Aorta (tissue), 5 donors: Measurements from ENCODE around the gene ALDOB. TPM values are rescaled to one million over a fixed set of nuclear protein-coding genes. Genes with fewer than 3 reads are reported as not detected.

Source experiments
- ATAC-seq: fragments of 200-7000 bp; cut with Tn5 transposase; one replicate; pipeline ENCODE4 v1.9.1; 2022; ENCODE audit warnings: moderate library complexity; ENCODE audit not compliant: low FRiP score
- DNase-seq, 2 donors: peaks; one replicate each; pipeline ENCODE4 v3.0.0-alpha.2; 2020
- H3K27ac ChIP-seq, 2 donors: one replicate each; pipeline ENCODE4 v1.5.1; 2013; ENCODE audit warnings: low read length in 2 of 2, mild to moderate bottlenecking in 2 of 2, moderate library complexity in 2 of 2, control low read depth in 1 of 2, inconsistent platforms in 1 of 2, low read depth in 1 of 2
- H3K27me3 ChIP-seq, 2 donors: one replicate each; pipeline ENCODE4 v1.6.1; 2013; ENCODE audit warnings: control low read depth in 1 of 2, low read length in 1 of 2, mild to moderate bottlenecking in 1 of 2, moderate library complexity in 1 of 2; ENCODE audit not compliant: insufficient read depth in 2 of 2, control insufficient read depth in 1 of 2
- H3K36me3 ChIP-seq, 2 donors: one replicate each; pipeline ENCODE4 v1.6.1; 2013; ENCODE audit warnings: control low read depth in 1 of 2, low read length in 1 of 2, mild to moderate bottlenecking in 1 of 2; ENCODE audit not compliant: insufficient read depth in 2 of 2, control insufficient read depth in 1 of 2
- H3K4me1 ChIP-seq, 2 donors: one replicate each; pipeline ENCODE4 v1.6.1; 2013; ENCODE audit warnings: low read length in 2 of 2, control low read depth in 1 of 2, mild to moderate bottlenecking in 1 of 2, moderate library complexity in 1 of 2; ENCODE audit not compliant: insufficient read depth in 2 of 2, control insufficient read depth in 1 of 2
- H3K4me3 ChIP-seq, 2 donors: one replicate each; pipeline ENCODE4 v1.5.1; 2013; ENCODE audit warnings: low read length in 2 of 2, control low read depth in 1 of 2, mild to moderate bottlenecking in 1 of 2
- H3K9me3 ChIP-seq: one replicate; pipeline ENCODE4 v1.6.1; 2013; ENCODE audit warnings: mild to moderate bottlenecking, low read length; ENCODE audit not compliant: control insufficient read depth
- WGBS, 2 donors: extraction: QIAGEN DNeasy Blood & Tissue Kit; methylation state at CpG; one replicate each; pipeline ENCODE4 v1.1.7; 2013; 5-methylcytosine and 5-hydroxymethylcytosine counted together
- intact Hi-C, 2 donors: fragments of 100-400 bp; cut with DNase I; formaldehyde crosslinking; loops; one replicate each; pipeline versions ENCODE4 v1.14.2 to v1.15.0; 2022
- polyA plus RNA-seq, 2 donors: library from polyadenylated mRNA; stranded (reverse); fragments of 200-250 nt; gene quantifications; one replicate each; pipeline ENCODE4 v1.2.3, GENCODE V29; 2013
- total RNA-seq, 2 donors: library from RNA; stranded (reverse); fragmentation: NEBNext Ultra II Directional; extraction: Animal tissue kit (Norgen Biotek cat#: 25700); gene quantifications; one replicate each; pipeline ENCODE4 v1.2.1, GENCODE V29; 2021
- donor health status: healthy with polysubstance abuse.
- donor health status: Bipolar disorder and iron deficiency.
- donor health status: DM: no; HTN: no; CAD: no.
- donor health status: DM: no; HTN: no; CAD: no.
- donor health status: DM: yes; HTN: yes; CAD: no.

Gene ALDOB
- total and polyA plus RNA-seq, 4 donors, result 1.3 to 1,178 TPM; not detected in 2

DNA sequence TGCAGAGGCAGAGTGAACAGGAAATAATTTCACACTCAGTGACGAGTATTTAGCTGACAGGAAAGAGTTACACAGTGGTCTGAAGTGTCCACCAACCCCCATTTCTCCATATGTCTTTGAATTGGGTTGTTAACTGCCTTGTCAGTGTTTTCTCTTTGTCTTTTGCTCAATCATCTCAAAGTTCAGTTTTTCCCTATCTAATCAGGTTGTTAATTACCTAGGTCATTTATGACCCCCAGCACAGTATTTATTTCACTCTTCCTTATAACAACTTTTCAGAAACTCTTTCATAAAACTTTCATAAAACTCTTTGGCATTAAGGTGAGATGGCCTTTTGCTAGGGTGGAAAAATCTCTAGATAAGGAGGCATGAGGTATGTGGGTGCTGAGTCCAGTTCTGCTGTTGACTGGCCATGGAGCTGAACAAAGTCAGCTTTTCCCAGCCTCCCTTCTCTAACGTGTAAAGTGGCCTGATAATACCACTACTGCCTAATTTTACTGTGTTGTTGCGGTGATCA, 5.2 kb upstream of the ALDOB start:
- H3K9me3 ChIP-seq, result peaks cover 1% of the 10 kb centered on the region
- ATAC-seq, result no peak
- 55 to 56% methylated on average over 3 of the region's 3 CpGs for WGBS, 2 donors
- H3K27ac ChIP-seq, result no peak overlapping the region
- no peaks in the 10 kb centered on the region for H3K36me3 ChIP-seq
- H3K4me1 ChIP-seq, result no peaks in the 10 kb centered on the region
- no peak overlapping the region for H3K4me3 ChIP-seq
- no peak for DNase-seq
- intact Hi-C loops, result no loop called here
- peaks cover 0 to 4% of the 10 kb centered on the region in 2 donors for H3K27me3 ChIP-seq

DNA sequence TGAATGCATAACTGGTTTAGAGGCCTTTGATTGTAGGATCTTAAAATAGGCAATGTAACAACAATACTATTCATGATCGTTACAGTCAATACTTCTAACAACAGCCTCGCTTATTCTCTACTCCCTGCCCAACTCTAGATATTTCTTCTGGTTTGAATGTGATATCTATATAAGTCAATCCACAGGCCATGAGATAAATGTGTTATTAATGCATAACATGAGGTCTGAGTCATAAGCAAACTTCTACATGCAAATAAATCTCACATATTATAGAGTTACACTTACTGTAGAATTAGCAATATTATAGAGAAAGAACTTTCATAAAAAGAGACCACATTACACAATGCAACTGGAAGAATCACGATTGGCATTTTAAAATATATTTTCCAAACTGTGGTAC, 2.9 kb upstream of the ALDOB start:
- H3K36me3 ChIP-seq, result no peaks in the 10 kb centered on the region
- DNase-seq, result no peak
- peaks cover 1% of the 10 kb centered on the region for H3K9me3 ChIP-seq
- H3K4me1 ChIP-seq, result no peaks in the 10 kb centered on the region
- intact Hi-C loops, result no loop called here
- WGBS, 2 donors, result 73 to 74% methylated on average over 3 of the region's 3 CpGs
- no peak overlapping the region for H3K27ac ChIP-seq
- no peak overlapping the region for H3K4me3 ChIP-seq
- no peak for ATAC-seq
- peaks cover 0 to 5% of the 10 kb centered on the region in 2 donors for H3K27me3 ChIP-seq

DNA sequence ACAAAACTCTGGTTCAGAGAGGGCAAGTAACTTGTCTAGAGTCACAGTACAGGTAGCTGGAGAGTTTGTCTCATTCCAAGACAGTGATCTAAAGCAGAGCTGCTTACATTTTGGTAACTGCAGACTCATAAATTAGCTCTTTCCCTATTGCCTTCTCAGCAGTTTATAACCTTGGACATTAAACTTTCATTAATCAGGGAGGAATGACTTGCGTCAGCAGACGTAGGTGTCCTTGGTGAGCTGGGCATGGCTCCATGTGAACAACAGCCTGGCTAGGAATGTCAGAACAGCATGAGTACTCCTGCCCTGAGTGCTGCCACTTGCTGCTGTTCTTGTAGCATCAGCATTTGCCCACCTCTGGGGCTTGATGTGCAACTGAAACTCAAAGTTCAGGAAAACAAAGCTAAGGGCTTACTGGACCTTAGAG, 2.2 kb upstream of the ALDOB start:
- Histone ChIP-seq H3K9me3 (no peaks in the 10 kb centered on the region), H3K27ac (no peak overlapping the region), H3K4me3 (no peak overlapping the region), H3K4me1 (no peaks in the 10 kb centered on the region), H3K36me3 (no peaks in the 10 kb centered on the region), H3K27me3 (peaks cover 0 to 4% of the 10 kb centered on the region in 2 donors)
- intact Hi-C loops, result no loop called here
- 38 to 45% methylated on average over 2 of the region's 2 CpGs for WGBS, 2 donors
- no peak for DNase-seq
- no peak for ATAC-seq

DNA sequence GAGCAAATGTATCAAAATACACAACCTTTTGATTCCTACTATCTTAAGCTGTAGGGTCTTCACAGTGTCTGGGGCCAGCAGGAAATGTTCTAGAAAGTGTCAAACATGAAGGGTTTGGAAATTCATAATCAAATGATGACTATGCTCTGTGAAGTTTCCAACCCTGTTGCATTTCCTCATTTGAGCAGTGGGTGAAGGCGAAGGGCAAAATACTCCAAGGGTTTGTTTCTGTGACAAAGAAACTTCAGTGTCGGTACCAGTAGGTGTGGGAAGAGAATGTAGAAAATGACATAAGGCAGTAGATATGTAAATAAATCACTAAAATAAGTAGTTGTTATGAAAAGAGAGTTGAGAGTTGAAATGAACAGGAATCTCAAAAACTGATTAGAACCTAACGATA, 576 bp downstream of the ALDOB start:
- Histone ChIP-seq H3K9me3 (no peaks in the 10 kb centered on the region), H3K4me1 (no peaks in the 10 kb centered on the region), H3K36me3 (no peaks in the 10 kb centered on the region), H3K27ac (no peak overlapping the region), H3K27me3 (peaks cover 0 to 4% of the 10 kb centered on the region in 2 donors), H3K4me3 (no peak overlapping the region)
- intact Hi-C loops, result no loop called here
- ATAC-seq, result no peak
- no peak for DNase-seq
- WGBS, 2 donors, result 51 to 57% methylated on average over 3 of the region's 3 CpGs

DNA sequence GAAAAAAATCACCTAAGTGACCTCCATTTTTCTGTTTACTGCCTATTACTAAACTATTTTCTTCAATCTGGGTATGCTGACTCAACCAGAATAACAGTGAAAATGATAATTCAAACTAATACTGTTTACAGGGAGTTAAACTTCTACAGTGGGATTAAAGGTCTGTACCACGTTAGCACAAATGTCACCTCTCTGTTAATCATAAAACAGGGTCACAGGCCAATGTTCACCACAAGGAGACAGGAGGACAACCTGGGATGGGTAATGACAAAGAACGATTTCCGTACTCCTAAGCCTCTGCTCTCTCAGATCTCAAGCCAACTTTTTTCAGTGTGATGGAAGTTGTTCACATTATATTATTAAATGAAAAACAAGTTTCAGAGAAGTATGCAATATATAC, 2.3 kb downstream of the ALDOB start:
- H3K27me3 ChIP-seq, result peaks cover 0 to 4% of the 10 kb centered on the region in 2 donors
- H3K27ac ChIP-seq, result no peak overlapping the region
- no peak overlapping the region for H3K4me3 ChIP-seq
- DNase-seq (no peak), ATAC-seq (no peak)
- H3K4me1 ChIP-seq, result no peaks in the 10 kb centered on the region
- intact Hi-C loops, result no loop called here
- H3K36me3 ChIP-seq, result no peaks in the 10 kb centered on the region
- 66 to 68% methylated on average over 3 of the region's 3 CpGs for WGBS, 2 donors
- no peaks in the 10 kb centered on the region for H3K9me3 ChIP-seq

DNA sequence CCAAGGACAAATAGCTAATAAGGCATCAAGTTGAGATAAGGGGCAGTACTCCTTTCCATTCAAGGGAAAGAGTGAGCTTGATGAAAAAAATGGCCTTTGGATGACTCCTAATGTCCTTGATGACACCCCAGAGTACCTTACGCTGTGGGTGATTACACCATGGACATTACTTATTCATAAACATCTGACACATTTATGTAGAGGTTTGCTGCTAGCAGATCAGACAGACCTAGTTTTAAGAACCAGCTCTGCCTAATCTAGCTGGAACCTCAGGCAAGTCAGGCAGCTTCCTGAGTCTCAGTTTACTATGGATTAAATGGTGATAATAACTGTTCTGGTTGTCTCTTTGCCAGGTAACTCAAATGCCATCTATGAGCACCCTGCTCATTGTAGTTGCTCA, 2.8 kb downstream of the ALDOB start:
- H3K9me3 ChIP-seq, result no peaks in the 10 kb centered on the region

DNA sequence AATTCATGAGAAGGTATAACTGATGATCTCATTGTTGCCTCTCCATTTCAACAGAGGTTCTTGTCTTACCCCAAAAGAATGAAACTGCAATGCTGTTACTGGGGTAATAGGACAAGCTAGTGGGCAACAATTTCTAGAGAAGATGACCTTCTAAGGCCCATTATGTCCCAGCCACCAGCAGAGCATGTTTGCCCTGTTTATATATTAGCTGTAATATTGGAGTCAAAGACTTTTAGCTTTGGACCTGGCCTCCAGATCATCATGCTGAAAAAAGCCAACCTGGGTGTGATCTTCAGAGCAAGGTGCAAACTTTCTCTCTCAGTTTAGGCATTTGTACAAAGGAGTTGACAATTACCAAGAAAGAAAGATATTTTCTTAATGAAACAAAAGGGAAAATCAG, 3.4 kb downstream of the ALDOB start:
- ATAC-seq (no peak), DNase-seq (no peak)
- Histone ChIP-seq H3K4me3 (no peak overlapping the region), H3K36me3 (no peaks in the 10 kb centered on the region), H3K4me1 (no peaks in the 10 kb centered on the region), H3K27me3 (peaks cover 0 to 2% of the 10 kb centered on the region in 2 donors), H3K9me3 (no peaks in the 10 kb centered on the region), H3K27ac (no peak overlapping the region)
- intact Hi-C loops, result no loop called here

More for the DNA sequence above, 2.8 kb downstream of the ALDOB start:
- intact Hi-C loops, result no loop called here
- DNase-seq, result no peak
- Histone ChIP-seq H3K27me3 (peaks cover 0 to 4% of the 10 kb centered on the region in 2 donors), H3K4me1 (no peaks in the 10 kb centered on the region), H3K4me3 (no peak overlapping the region), H3K27ac (no peak overlapping the region), H3K36me3 (no peaks in the 10 kb centered on the region)
- ATAC-seq, result no peak
- 82 to 89% methylated on average over 1 of the region's 1 CpG for WGBS, 2 donors

DNA sequence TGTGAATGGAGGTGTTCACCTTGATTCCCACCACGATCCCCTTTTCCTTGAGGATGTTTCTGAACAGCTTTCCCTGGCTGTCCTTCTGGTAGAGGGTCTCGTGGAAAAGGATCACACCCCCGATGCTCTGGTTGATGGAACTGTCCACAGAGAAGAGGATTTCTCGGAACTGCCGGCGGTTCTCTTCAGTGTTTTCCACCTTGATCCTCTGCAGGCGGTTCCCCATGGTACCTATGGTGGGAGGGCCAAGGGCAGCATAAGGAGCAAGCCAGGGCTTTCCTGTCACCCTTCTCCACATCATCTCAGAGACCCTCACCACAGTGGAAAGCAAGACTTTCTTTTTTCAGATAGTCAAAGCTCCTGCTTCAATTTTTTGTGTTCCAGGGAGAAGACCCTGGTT, 5.8 kb downstream of the ALDOB start:
- Histone ChIP-seq H3K4me1 (no peaks in the 10 kb centered on the region), H3K4me3 (no peak overlapping the region), H3K27ac (no peak overlapping the region), H3K36me3 (no peaks in the 10 kb centered on the region), H3K9me3 (no peaks in the 10 kb centered on the region), H3K27me3 (peaks cover 0 to 1% of the 10 kb centered on the region in 2 donors)
- no peak for DNase-seq
- WGBS, 2 donors, result 90 to 91% methylated on average over 7 of the region's 7 CpGs
- ATAC-seq, result no peak
- intact Hi-C loops, result no loop called here

DNA sequence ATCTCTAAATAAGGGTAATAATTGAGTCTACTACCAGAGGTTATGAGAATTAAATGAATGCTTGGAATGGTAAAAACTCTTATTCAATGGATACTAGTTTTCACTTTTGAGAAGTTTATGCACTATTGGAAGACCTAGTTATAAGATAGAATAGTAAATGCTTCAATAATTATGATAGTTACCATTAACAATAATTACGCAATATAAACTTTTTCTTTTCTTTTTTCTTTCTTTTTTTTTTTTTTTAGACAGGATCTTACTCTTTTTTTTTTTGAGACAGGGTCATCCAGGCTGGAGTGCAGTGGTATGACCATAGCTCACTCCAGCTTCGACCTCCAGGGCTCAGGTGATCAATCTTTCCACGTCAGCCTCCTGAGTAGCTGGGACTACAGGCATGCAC, 6.7 kb downstream of the ALDOB start:
- Histone ChIP-seq H3K9me3 (no peaks in the 10 kb centered on the region), H3K27me3 (no peaks in the 10 kb centered on the region), H3K27ac (no peak overlapping the region), H3K36me3 (no peaks in the 10 kb centered on the region), H3K4me1 (no peaks in the 10 kb centered on the region), H3K4me3 (no peak overlapping the region)
- intact Hi-C loops, result no loop called here
- 45% methylated on average over 3 of the region's 3 CpGs for WGBS, 2 donors
- no peak for DNase-seq
- no peak for ATAC-seq
